ENCODE measurements around the gene LAMB4.

GRCh38 chr7:108017776-108018151 is 112.4 kb downstream of the LAMB4 start:
- TF ChIP-seq POLR2A (IDR thresholded peaks at IDR 0.05; ENCODE audit: low read depth, low read length), result no peak
- TF ChIP-seq, protein P1, sequence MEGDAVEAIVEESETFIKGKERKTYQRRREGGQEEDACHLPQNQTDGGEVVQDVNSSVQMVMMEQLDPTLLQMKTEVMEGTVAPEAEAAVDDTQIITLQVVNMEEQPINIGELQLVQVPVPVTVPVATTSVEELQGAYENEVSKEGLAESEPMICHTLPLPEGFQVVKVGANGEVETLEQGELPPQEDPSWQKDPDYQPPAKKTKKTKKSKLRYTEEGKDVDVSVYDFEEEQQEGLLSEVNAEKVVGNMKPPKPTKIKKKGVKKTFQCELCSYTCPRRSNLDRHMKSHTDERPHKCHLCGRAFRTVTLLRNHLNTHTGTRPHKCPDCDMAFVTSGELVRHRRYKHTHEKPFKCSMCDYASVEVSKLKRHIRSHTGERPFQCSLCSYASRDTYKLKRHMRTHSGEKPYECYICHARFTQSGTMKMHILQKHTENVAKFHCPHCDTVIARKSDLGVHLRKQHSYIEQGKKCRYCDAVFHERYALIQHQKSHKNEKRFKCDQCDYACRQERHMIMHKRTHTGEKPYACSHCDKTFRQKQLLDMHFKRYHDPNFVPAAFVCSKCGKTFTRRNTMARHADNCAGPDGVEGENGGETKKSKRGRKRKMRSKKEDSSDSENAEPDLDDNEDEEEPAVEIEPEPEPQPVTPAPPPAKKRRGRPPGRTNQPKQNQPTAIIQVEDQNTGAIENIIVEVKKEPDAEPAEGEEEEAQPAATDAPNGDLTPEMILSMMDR (conservative IDR thresholded peaks at IDR 0.05; ENCODE audit: low read depth, low read length), result no peak
- TF ChIP-seq MAFK (IDR thresholded peaks at IDR 0.05; ENCODE audit: low read depth, low read length), result no peak
- no peak for TF ChIP-seq FOS (IDR thresholded peaks at IDR 0.05; ENCODE audit: low read depth, low read length)
- TF ChIP-seq BHLHE40 (IDR thresholded peaks at IDR 0.05; ENCODE audit: low read depth, low read length), result no peak
- TF ChIP-seq RCOR1 (IDR thresholded peaks at IDR 0.05; ENCODE audit: insufficient replicate concordance, low read length), result no peak
- TF ChIP-seq RAD21 (IDR thresholded peaks at IDR 0.05; ENCODE audit: low read length), result no peak
- no peak for TF ChIP-seq MAZ (IDR thresholded peaks at IDR 0.05; ENCODE audit: borderline replicate concordance, low read depth, low read length)
- TF ChIP-seq, protein P2, sequence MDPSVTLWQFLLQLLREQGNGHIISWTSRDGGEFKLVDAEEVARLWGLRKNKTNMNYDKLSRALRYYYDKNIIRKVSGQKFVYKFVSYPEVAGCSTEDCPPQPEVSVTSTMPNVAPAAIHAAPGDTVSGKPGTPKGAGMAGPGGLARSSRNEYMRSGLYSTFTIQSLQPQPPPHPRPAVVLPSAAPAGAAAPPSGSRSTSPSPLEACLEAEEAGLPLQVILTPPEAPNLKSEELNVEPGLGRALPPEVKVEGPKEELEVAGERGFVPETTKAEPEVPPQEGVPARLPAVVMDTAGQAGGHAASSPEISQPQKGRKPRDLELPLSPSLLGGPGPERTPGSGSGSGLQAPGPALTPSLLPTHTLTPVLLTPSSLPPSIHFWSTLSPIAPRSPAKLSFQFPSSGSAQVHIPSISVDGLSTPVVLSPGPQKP (IDR thresholded peaks at IDR 0.05; ENCODE audit: borderline replicate concordance, low read depth, low read length), result no peak
- TF ChIP-seq RFX5 (IDR thresholded peaks at IDR 0.05; ENCODE audit: low read depth, low read length), result no peak
- TF ChIP-seq, protein P3, sequence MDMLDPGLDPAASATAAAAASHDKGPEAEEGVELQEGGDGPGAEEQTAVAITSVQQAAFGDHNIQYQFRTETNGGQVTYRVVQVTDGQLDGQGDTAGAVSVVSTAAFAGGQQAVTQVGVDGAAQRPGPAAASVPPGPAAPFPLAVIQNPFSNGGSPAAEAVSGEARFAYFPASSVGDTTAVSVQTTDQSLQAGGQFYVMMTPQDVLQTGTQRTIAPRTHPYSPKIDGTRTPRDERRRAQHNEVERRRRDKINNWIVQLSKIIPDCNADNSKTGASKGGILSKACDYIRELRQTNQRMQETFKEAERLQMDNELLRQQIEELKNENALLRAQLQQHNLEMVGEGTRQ (IDR thresholded peaks at IDR 0.05; ENCODE audit: low read depth, low read length), result no peak
- TF ChIP-seq SMC3 (IDR thresholded peaks at IDR 0.05; ENCODE audit: low read depth, low read length), result no peak
- no peak for TF ChIP-seq CHD1 (IDR thresholded peaks at IDR 0.05; ENCODE audit: low read depth, low read length)
- no peak for TF ChIP-seq NFE2L2 (IDR thresholded peaks at IDR 0.05; ENCODE audit: low read depth, low read length)
